NOMO-1 (cell line): ENCODE results near the gene CALN1.

ENCODE experiments used
- DNase-seq, 2 experiments: peaks; one replicate each; lab custom pipeline; 2025; ENCODE audit not compliant: unreplicated experiment in 2 of 2; lab: John Stamatoyannopoulos, UW

The CALN1 gene

DNA sequence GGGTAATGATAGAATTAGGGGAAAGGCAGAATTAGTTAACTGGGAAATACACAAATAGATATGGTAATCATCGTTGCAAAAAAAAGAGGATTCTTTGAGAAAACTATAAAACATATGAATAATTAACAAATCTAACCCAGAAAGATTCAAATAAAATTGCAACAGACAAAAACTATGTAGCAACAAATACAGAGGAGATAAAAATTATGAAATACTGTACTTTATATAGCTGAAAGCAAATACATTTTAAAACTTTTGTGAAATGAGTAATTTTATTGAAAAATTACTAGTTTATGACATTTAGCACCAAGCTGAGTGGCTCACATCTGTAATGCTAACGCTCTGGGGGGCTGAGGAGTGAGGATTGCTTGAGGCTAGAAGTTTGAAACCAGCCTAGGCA is 356.7 kb downstream of the CALN1 start:
- no peak for DNase-seq

DNA sequence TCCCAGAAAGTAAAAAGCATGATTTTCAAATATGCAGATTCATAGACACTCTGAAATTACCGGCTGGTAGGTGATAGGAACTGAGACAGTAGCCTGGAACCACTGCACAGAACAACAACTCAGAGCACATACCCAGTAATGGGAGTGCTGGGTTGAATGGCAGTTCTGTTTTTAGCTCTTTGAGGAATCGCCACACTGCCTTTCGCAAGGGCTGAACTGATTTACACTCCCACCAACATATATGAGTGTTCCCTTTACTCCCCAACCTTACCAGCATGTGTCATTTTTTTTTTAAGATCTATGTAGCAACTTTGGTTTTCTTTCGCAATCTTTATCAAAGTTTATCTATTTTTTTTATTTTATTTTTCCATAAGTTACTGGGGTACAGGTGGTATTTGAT is 358.8 kb downstream of the CALN1 start:
- peak; percentile 21 to 55 for DNase-seq

GRCh38 chr7:72048420-72048819 is 363.7 kb downstream of the CALN1 start:
- DNase-seq, result no peak

DNA sequence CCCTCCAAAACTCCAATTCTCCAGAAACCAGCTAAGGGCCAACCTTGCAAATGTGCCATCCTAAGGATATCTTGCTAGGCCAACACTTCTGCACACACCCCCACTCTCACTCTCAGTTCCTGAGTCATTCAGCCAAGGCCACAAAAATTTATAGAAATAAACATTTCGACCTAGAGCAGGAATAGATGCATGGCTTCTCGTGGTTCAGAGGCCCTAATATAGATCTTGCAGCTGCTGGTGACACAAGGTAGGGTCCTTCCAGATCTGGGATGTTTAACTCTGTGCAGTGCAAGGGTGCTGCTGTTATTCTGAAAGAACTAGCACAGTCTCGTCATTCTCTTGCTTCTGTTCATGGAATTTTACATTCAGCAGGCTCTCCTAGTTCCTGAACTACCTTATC is 369.3 kb downstream of the CALN1 start:
- DNase-seq, result no peak

GRCh38 chr7:72040641-72041040 is 371.5 kb downstream of the CALN1 start:
- no peak for DNase-seq

DNA sequence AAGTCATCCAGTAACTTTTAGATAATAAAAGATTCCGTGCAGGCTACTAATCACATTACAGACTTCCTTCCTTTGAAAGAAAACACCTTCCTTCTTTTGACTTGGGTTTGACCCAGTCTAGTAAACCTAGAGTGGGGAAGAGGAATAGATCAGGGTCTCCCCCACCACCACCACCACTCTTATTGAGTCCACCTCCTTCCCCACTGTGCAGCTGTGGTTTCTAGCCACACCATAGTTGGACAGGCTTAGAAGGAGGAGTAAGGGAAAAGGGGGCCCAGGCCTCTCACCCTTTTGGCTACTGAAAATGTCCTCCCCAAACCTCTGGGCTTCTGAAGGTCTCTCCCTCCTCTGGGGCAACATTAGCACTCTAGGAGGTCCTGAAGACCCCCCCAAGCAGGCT is 372.7 kb downstream of the CALN1 start:
- DNase-seq, result no peak

DNA sequence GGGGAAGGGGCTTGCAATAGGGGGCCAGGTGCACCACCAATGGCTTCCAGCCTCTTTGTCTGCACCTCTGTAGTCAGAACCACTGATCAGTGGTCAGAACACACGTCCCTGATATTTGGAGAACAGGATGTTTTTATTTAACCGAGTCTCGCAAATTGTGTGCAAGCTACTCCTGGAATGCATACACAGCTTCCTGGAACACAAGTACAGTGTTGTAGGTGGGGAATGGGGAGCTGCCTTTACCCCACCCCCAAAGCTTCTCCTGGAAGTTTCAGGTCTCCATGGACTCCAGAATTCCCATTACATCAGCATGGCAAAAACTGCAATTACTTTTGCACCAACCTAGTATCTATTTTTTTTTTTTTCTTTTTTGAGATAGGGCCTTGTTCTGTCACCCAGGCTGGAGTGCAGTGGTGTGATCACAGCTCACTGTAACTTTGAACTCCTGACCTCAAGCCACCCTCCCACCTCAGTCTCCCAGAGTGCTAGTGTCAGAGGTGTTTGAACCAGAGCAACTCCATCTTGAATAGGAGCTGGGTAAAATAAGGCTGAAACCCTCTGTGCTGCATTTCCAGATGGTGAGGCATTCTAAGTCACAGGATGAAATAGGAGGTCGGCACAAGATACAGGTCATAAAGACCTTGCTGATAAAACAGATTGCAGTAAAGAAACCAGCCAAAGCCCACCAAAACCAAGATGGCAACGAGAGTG is 374.0 kb downstream of the CALN1 start:
- DNase-seq, result no peak

- no peak for DNase-seq
Measured at GRCh38 chr7:72037516-72037915, 374.6 kb downstream of the CALN1 start.

DNA sequence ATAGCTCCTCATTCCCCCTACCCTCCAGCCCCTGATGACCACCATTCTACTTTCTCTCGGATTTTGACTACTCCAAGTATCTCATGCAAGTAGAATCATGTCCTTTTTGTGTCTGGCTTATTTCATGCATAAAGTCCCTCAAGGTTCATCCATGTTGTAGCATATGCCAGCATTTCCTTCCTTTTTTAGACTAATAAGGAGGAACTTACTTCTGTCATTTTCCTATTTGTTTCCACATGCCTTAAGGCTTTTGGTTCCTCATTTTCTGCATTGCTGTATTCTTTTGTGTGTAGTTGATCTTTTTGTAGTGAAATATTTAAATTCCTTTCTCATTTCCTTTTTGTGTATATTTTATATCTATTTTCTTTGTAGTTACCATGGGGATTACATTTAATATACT is 376.9 kb downstream of the CALN1 start:
- peak; percentile 25 to 89 for DNase-seq

DNA sequence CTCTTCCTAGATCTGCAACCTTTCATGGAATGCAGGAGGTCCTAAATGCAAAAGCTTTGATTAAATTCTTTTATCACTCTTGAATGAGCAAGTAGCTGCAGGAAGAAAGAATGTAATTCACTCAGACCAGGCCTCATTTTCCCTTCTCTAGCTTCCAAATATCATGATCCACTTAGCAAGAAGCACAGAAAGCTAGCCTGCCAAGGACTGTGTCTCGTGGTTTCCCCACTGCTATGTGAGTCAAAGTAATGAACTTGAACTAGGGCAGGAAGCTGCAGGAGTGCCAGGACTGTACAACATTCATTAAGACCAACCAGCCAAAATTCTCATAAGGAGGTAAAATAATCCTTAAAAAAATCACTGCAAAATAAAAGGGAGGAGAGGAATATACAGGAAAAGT is 379.2 kb downstream of the CALN1 start:
- DNase-seq, result no peak

GRCh38 chr7:72030994-72031667 is 381.0 kb downstream of the CALN1 start:
- no peak for DNase-seq

DNA sequence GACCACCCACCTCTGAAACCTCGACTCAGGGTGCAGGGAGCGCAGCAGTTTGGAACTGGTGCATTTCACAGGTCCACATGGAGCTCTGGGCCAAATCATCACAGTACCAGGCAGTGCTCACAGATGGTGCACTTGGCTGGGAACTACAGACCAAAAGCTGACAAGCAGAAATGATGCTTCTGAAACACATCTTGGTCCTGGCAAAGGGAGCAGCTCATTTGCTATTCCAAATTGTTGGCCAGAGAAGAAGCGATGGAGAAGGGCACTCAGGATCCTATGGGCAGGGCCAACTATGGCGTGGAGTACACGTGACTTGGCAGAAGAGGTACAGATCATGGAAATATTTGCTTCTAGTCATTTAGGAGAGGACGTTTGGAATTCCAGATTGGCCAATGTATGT is 383.9 kb downstream of the CALN1 start:
- no peak for DNase-seq

DNA sequence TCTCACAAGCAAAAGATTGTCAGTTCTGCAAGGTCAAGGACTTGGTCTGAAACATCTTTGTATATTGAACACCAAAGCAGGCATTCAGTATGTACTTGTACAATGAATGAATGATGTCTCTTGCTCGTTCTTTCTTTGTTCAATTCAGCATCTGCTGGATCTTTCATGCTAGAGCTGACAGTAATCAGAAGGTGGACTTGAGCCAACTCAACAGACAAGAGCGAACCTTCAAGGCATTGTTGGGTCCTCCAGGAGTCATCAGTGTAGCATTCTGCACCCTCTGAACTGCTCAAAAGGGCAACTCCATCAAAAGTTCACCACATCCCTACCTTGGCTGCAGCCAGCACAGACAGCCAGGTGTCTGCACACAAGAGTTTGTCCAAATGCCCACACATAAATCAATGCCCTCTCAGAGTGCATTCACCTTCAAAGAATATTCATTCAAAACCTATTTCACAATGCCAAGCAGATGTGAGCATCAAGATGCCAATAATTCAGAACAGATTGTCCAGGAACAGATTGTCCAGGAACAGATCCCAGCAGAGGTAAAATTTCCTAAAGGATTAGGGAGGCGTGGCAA is 386.7 kb downstream of the CALN1 start:
- no peak for DNase-seq

DNA sequence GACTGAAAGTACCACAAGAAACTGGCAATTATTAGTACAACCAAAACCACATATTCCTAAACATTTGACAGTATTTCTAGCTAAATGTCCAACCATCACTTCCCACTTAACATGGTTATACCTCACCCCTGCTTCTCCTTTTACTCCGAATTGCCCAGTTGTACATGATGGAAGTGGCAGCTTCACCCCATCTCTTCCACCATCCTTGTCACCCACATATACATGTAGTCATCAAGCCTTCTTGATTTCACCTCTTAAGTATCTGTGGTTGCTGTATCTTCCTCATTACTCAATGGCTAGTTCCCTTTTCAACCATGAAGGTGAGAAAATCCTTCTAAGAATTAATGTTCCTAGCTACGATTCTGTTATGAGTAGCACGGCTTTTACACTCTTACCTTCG is 388.2 kb downstream of the CALN1 start:
- DNase-seq, result peak in 1 of 2 experiments; percentile 10

GRCh38 chr7:72021716-72022115 is 390.4 kb downstream of the CALN1 start:
- no peak for DNase-seq

GRCh38 chr7:72020311-72020710 is 391.8 kb downstream of the CALN1 start:
- no peak for DNase-seq

DNA sequence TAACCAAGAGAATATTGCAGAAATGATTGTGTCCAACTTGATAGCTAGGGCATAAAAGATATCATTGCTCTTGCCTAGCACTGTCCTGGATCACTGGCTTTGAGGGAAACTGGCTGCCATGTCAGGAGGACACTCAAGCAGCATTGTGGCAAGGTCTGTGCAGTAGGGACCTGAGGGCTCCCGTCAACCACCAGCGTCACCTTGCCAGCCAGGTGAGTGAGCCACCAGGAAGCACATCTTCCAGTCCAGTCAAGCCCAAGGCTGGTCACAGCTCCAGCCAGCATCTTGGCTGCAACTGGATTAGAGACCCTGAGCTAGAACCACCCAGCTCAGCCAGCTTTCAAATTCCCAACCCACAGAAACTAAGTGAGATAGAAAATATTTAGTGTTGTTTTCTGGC is 392.7 kb downstream of the CALN1 start:
- no peak for DNase-seq

DNA sequence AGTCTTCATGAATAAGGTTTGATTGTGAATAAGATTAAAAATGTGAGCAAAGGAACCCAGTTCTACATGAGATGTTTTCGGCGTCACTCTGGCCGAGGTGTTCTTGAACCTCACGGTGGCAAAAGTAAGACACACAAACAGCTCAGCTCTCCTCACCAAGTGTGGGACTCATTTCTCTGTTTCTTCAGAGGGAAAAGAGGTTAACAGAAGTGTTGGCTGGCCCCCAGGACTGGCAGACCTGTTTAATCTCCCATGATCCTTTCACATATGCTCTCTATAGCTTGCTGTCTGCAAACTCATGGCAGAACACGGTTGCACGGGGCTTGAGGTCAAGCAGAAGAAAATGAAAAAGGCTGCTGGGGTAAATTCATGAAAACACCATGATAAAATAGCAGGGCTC is 394.4 kb downstream of the CALN1 start:
- DNase-seq, result no peak

GRCh38 chr7:72016574-72016973 is 395.6 kb downstream of the CALN1 start:
- no peak for DNase-seq

GRCh38 chr7:72015136-72015535 is 397.0 kb downstream of the CALN1 start:
- no peak for DNase-seq

- DNase-seq, result no peak
Measured at GRCh38 chr7:72007018-72007417, 405.1 kb downstream of the CALN1 start.

GRCh38 chr7:72003236-72003635 is 408.9 kb downstream of the CALN1 start:
- no peak for DNase-seq
